ENCODE results near the gene NAPSA. TPM values are rescaled to one million over a fixed set of nuclear protein-coding genes. Genes with fewer than 3 reads are reported as not detected.

The NAPSA gene
- total and polyA plus RNA-seq, 9 of the 15 experiments (the other 6 are each of a cell fraction or from before 2014, with no cell fraction given), result 0.25 to 1.9 (median 0.69) TPM

DNA sequence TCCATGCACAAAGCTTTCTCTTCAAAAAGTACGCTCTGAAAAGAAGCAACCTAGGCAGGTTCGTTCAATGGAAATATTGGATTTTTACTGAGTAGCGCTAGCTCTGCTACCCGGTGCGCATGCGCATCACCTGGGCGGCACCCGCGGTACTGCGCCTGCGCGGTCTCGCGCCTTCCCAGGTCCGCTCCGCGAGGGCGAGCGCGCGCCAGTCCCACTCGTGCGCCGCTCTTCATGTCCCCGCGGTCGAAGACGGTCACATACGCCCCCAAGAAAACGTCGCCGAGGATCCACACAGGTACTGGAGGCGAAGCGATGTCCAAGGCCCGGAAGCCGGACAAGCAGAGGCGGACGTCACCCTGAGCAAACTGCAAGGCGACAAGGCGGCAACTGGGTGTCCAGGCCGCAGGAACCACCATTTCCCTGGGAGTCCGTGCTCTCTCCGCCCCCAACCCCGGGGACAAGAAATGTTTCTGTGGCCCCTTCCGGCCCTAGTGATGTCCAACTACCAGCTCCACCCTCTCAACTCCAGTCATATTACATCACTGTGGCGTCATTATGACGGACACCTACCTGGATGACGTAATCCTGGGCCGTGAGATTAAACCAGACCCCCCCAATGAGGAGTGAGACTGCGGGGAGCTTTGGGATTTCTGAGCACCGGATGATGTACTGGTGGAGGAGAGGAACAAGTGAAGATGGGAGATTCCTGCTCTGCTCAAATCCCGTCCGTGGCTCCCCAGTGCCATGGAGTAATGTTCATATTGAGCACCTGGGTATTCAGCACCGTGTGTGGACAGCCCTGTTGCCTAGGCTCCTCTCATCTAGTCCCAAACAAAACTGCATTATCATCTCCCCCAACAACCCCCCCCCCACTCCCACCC is 31.5 kb downstream of the NAPSA start (continued):
- peak; percentile 69; the same call in 1 of the 2 replicates for TF ChIP-seq ATF1 (CRISPR knock-in tag; IDR thresholded peaks at IDR 0.05)
- peak; percentile 99 for TF ChIP-seq ATF1 (tag; IDR thresholded peaks at IDR 0.05)
- TF ChIP-seq POLR2B (IDR thresholded peaks at IDR 0.05; ENCODE audit: low read depth, partially characterized antibody), result peak; percentile 95
- no peak for TF ChIP-seq RUNX1 (IDR thresholded peaks at IDR 0.05; ENCODE audit: low read depth)
- peak; percentile 68; the same call in 1 of the 2 replicates for TF ChIP-seq ZBTB17 (CRISPR knock-in tag; IDR thresholded peaks at IDR 0.05)
- peak; percentile 84 for TF ChIP-seq CXXC5 (CRISPR knock-in tag; IDR thresholded peaks at IDR 0.05)
- TF ChIP-seq, protein P1, sequence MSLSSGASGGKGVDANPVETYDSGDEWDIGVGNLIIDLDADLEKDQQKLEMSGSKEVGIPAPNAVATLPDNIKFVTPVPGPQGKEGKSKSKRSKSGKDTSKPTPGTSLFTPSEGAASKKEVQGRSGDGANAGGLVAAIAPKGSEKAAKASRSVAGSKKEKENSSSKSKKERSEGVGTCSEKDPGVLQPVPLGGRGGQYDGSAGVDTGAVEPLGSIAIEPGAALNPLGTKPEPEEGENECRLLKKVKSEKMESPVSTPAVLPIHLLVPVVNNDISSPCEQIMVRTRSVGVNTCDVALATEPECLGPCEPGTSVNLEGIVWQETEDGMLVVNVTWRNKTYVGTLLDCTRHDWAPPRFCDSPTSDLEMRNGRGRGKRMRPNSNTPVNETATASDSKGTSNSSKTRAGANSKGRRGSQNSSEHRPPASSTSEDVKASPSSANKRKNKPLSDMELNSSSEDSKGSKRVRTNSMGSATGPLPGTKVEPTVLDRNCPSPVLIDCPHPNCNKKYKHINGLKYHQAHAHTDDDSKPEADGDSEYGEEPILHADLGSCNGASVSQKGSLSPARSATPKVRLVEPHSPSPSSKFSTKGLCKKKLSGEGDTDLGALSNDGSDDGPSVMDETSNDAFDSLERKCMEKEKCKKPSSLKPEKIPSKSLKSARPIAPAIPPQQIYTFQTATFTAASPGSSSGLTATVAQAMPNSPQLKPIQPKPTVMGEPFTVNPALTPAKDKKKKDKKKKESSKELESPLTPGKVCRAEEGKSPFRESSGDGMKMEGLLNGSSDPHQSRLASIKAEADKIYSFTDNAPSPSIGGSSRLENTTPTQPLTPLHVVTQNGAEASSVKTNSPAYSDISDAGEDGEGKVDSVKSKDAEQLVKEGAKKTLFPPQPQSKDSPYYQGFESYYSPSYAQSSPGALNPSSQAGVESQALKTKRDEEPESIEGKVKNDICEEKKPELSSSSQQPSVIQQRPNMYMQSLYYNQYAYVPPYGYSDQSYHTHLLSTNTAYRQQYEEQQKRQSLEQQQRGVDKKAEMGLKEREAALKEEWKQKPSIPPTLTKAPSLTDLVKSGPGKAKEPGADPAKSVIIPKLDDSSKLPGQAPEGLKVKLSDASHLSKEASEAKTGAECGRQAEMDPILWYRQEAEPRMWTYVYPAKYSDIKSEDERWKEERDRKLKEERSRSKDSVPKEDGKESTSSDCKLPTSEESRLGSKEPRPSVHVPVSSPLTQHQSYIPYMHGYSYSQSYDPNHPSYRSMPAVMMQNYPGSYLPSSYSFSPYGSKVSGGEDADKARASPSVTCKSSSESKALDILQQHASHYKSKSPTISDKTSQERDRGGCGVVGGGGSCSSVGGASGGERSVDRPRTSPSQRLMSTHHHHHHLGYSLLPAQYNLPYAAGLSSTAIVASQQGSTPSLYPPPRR (CRISPR knock-in tag; IDR thresholded peaks at IDR 0.05; ENCODE audit: borderline replicate concordance), result 0 out of 2 replicates have a peak, but pooled peaks have one; percentile 69
- TF ChIP-seq ETV1 (tag; conservative IDR thresholded peaks at IDR 0.05; ENCODE audit: low read depth), result peak; percentile 70
- TF ChIP-seq CREB1 (IDR thresholded peaks at IDR 0.05), result peak; percentile 100
- TF ChIP-seq CREB1 (CRISPR knock-in tag; IDR thresholded peaks at IDR 0.05), result peak; percentile 98
- peak; percentile 69 for TF ChIP-seq ATF4 (CRISPR knock-in tag; IDR thresholded peaks at IDR 0.05)
- peak; percentile 24 for TF ChIP-seq HNRNPLL (IDR thresholded peaks at IDR 0.05; ENCODE audit: low read depth, low read length, poor library complexity, severe bottlenecking)
- peak; percentile 26 for TF ChIP-seq SMAD1 (IDR thresholded peaks at IDR 0.05; ENCODE audit: low read depth, low read length, partially characterized antibody)
- peak; percentile 93 for TF ChIP-seq POLR2A (conservative IDR thresholded peaks at IDR 0.05)
- peak; percentile 96 for TF ChIP-seq ZBTB12 (CRISPR knock-in tag; IDR thresholded peaks at IDR 0.05)
- peak; percentile 57; the same call in 1 of the 2 replicates for TF ChIP-seq SAFB (IDR thresholded peaks at IDR 0.05; ENCODE audit: borderline replicate concordance, low read depth, low read length)
- no peak for TF ChIP-seq BCOR (IDR thresholded peaks at IDR 0.05)
- TF ChIP-seq SOX6 (IDR thresholded peaks at IDR 0.05), result peak; percentile 39; the same call in 1 of the 2 replicates
- TF ChIP-seq, protein P2, sequence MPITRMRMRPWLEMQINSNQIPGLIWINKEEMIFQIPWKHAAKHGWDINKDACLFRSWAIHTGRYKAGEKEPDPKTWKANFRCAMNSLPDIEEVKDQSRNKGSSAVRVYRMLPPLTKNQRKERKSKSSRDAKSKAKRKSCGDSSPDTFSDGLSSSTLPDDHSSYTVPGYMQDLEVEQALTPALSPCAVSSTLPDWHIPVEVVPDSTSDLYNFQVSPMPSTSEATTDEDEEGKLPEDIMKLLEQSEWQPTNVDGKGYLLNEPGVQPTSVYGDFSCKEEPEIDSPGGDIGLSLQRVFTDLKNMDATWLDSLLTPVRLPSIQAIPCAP (CRISPR knock-in tag; IDR thresholded peaks at IDR 0.05; ENCODE audit: borderline replicate concordance), result 0 out of 2 replicates have a peak, but pooled peaks have one; percentile 67
- peak; percentile 92 for TF ChIP-seq FOXK1 (CRISPR knock-in tag; IDR thresholded peaks at IDR 0.05; ENCODE audit: borderline replicate concordance)
- peak; percentile 74 for TF ChIP-seq GABPA (tag; conservative IDR thresholded peaks at IDR 0.05; ENCODE audit: low read depth)
- peak; percentile 98 for TF ChIP-seq LCOR (CRISPR knock-in tag; IDR thresholded peaks at IDR 0.05)

Measured in K562 (cell line).